OCI-LY1 (cell line): Measurements from ENCODE around the gene CEACAM21.
A peak's percentile ranks its signal among the peaks of the same experiment; 100 is the strongest.

ENCODE experiments used
- H2AFZ ChIP-seq: fragments of 200-600 bp; sonication (generic), shearing (Covaris generic); 2 replicates; pipeline ENCODE4 v1.6.0; 2014; ENCODE audit warnings: antibody characterized with exemption, mild to moderate bottlenecking, low read length
- H3F3A ChIP-seq: fragments of 200-600 bp; sonication (generic), shearing (Covaris generic); 2 replicates; pipeline ENCODE4 v1.6.0; 2014; ENCODE audit warnings: mild to moderate bottlenecking, antibody characterized with exemption, low read length, moderate library complexity; ENCODE audit not compliant: insufficient read depth
- H3K27ac ChIP-seq: fragments of 200-600 bp; sonication (generic); 2 replicates; pipeline ENCODE4 v1.5.1; 2014; ENCODE audit warnings: low read length, mixed run types, mild to moderate bottlenecking, low read depth; ENCODE audit not compliant: poor library complexity, severe bottlenecking
- H3K27me3 ChIP-seq: fragments of 200-600 bp; sonication (generic); 2 replicates; pipeline ENCODE4 v1.6.0; 2014; ENCODE audit warnings: antibody characterized with exemption, mild to moderate bottlenecking, low read length, moderate library complexity; ENCODE audit not compliant: insufficient read depth
- H3K36me3 ChIP-seq: fragments of 200-600 bp; sonication (generic); 2 replicates; pipeline ENCODE4 v1.6.1; 2014; ENCODE audit warnings: mild to moderate bottlenecking, antibody characterized with exemption, low read length, moderate library complexity, mixed read lengths; ENCODE audit not compliant: insufficient read depth
- H3K4me1 ChIP-seq: fragments of 200-600 bp; sonication (generic); 2 replicates; pipeline ENCODE4 v1.5.1; 2014; ENCODE audit warnings: mild to moderate bottlenecking, low read length, moderate library complexity; ENCODE audit not compliant: insufficient read depth, severe bottlenecking
- H3K4me2 ChIP-seq: fragments of 200-600 bp; sonication (generic), shearing (Covaris generic); 2 replicates; pipeline ENCODE4 v1.6.1; 2014; ENCODE audit warnings: low read length
- H3K4me3 ChIP-seq: fragments of 200-600 bp; sonication (generic); 2 replicates; pipeline ENCODE4 v1.5.1; 2014; ENCODE audit warnings: low read length, low read depth, mild to moderate bottlenecking, mixed read lengths; ENCODE audit not compliant: poor library complexity, severe bottlenecking
- H3K79me2 ChIP-seq: fragments of 200-600 bp; shearing (Covaris generic); 2 replicates; pipeline ENCODE4 v1.6.1; 2016; ENCODE audit warnings: mixed run types, low read length, mixed read lengths; ENCODE audit not compliant: insufficient read depth
- H3K9ac ChIP-seq: fragments of 200-600 bp; sonication (generic), shearing (Covaris generic); 2 replicates; pipeline ENCODE4 v1.6.1; 2014; ENCODE audit warnings: mild to moderate bottlenecking, low read length, mixed read lengths
- H3K9me2 ChIP-seq: fragments of 200-600 bp; sonication (generic), shearing (Covaris generic); 2 replicates; pipeline ENCODE4 v1.6.1; 2014; ENCODE audit warnings: low read depth, mild to moderate bottlenecking, low read length, mixed read lengths
- H3K9me3 ChIP-seq: fragments of 200-600 bp; shearing (Covaris generic); 2 replicates; pipeline ENCODE4 v1.6.1; 2014; ENCODE audit warnings: low read length, mixed read lengths
- H4K20me1 ChIP-seq: fragments of 200-600 bp; sonication (generic), shearing (Covaris generic); 2 replicates; pipeline ENCODE4 v1.6.0; 2016; ENCODE audit warnings: mild to moderate bottlenecking, low read length; ENCODE audit not compliant: insufficient read depth
- EZH2 ChIP-seq: fragments of 200-600 bp; sonication (generic), shearing (Covaris generic); IDR thresholded peaks from 2 replicates; pipeline ENCODE4 v1.8.0; 2017; ENCODE audit warnings: borderline replicate concordance, mixed run types, mild to moderate bottlenecking, antibody characterized with exemption, low read length, moderate library complexity, mixed read lengths
- TF ChIP-seq, protein P1 (sequence below): fragments of 200-600 bp; sonication (generic), shearing (Covaris generic); IDR thresholded peaks from 2 replicates; pipeline ENCODE4 v1.5.1; 2017; ENCODE audit warnings: mild to moderate bottlenecking, antibody characterized with exemption, low read length, moderate library complexity, mixed read lengths

The CEACAM21 gene

DNA sequence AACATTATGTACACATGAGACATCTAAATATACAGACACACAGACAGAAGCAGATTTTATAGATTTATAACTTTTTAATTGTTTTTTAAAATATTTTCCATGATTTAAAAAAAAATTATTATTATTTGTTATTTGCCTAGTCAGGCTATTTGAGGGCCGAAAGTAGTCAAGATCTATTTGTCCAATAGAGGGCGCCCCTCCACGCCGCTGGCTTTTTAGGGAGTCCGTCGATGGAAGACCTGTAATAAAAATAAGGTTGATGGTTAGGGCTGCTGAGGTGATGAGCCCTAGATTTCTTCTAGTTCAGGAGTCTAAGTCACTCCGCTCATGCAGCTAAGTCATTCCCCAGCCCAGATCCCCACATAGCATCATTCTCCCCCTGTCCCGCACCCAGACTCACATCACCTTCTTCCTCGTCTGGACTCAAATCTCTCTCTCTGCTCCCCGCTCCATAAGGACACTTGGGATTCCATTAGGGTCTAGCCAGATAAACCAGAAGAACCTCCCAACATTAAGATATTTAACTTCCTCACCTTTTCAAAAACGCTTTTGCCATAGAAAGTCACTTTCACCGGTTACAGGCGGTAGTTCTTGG is 33.9 kb upstream of the CEACAM21 start:
- Histone ChIP-seq H2AFZ (peak overlapping the region; percentile 51), H3K4me3 (peak overlapping the region; percentile 30), H3K9me2 (no peaks in the 10 kb centered on the region), H3K9me3 (no peaks in the 10 kb centered on the region), H3F3A (peaks cover 3% of the 10 kb centered on the region; the same call in 1 of the 2 replicates), H3K4me1 (peaks cover 40% of the 10 kb centered on the region), H3K36me3 (no peaks in the 10 kb centered on the region), H3K9ac (peak overlapping the region; percentile 30; the same call in 1 of the 2 replicates), H4K20me1 (no peaks in the 10 kb centered on the region), H3K4me2 (peak overlapping the region; percentile 53), H3K27ac (peak overlapping the region; percentile 31), H3K27me3 (peaks cover 9% of the 10 kb centered on the region; the same call in 1 of the 2 replicates), H3K79me2 (no peaks in the 10 kb centered on the region)
- no peak for TF ChIP-seq EZH2
- TF ChIP-seq, protein P1, sequence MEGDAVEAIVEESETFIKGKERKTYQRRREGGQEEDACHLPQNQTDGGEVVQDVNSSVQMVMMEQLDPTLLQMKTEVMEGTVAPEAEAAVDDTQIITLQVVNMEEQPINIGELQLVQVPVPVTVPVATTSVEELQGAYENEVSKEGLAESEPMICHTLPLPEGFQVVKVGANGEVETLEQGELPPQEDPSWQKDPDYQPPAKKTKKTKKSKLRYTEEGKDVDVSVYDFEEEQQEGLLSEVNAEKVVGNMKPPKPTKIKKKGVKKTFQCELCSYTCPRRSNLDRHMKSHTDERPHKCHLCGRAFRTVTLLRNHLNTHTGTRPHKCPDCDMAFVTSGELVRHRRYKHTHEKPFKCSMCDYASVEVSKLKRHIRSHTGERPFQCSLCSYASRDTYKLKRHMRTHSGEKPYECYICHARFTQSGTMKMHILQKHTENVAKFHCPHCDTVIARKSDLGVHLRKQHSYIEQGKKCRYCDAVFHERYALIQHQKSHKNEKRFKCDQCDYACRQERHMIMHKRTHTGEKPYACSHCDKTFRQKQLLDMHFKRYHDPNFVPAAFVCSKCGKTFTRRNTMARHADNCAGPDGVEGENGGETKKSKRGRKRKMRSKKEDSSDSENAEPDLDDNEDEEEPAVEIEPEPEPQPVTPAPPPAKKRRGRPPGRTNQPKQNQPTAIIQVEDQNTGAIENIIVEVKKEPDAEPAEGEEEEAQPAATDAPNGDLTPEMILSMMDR: peak; percentile 66

DNA sequence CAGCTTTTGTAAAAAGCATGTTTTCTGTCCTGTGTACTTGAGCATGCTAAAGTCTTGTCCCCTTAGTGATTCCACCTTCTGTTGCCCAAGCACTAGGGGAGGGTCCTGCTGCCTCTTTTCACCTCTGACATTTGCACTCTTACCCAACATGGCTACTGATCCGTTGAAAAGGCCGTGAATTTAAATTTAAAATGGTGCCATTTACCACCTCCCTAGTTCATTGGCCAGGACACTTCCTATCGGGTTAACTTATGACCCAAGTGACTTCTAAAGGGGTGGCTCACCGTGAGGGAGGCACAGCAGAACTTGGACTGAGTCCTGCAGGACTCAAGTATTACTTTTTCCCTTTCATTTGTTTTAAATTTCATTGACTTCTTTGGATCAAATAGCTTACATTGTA is 33.3 kb upstream of the CEACAM21 start:
- TF ChIP-seq EZH2: no peak
- TF ChIP-seq, protein P1: no peak
- Histone ChIP-seq H3K9me2 (no peaks in the 10 kb centered on the region), H3K27me3 (peaks cover 9% of the 10 kb centered on the region; the same call in 1 of the 2 replicates), H3K79me2 (no peaks in the 10 kb centered on the region), H4K20me1 (no peaks in the 10 kb centered on the region), H3K9me3 (no peaks in the 10 kb centered on the region), H3K4me3 (peak overlapping the region; percentile 30), H3K36me3 (no peaks in the 10 kb centered on the region), H3K9ac (peak overlapping the region; percentile 30; the same call in 1 of the 2 replicates), H3K27ac (peak overlapping the region; percentile 31), H3F3A (peaks cover 3% of the 10 kb centered on the region), H3K4me2 (peak overlapping the region; percentile 53), H2AFZ (peak overlapping the region; percentile 51), H3K4me1 (peaks cover 46% of the 10 kb centered on the region)

DNA sequence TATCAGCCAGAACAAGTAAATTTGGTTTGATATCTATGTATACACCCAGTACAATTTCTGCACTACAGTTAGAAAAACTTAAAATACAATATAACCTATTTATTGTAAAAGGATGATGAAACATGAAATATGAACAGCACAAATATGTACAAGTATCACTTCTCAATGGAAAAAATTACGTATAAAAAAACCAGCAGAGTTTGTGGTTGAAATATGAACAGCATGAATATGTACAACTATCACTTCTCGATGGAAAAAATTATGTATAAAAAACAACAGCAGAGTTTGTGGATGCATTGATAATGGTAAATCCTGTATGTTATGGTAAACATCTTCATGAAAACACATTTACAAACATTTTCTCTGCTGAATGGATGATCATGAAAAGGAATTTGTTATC is 32.4 kb upstream of the CEACAM21 start:
- no peaks in the 10 kb centered on the region for H3K79me2 ChIP-seq
- no peak overlapping the region for H3K27ac ChIP-seq
- no peak overlapping the region for H2AFZ ChIP-seq
- no peak overlapping the region for H3K4me3 ChIP-seq
- no peak overlapping the region for H3K4me2 ChIP-seq
- H3K4me1 ChIP-seq: peaks cover 55% of the 10 kb centered on the region
- TF ChIP-seq, protein P1: no peak
- no peak for TF ChIP-seq EZH2
- H3K36me3 ChIP-seq: no peaks in the 10 kb centered on the region
- H3K9me2 ChIP-seq: no peaks in the 10 kb centered on the region
- H4K20me1 ChIP-seq: no peaks in the 10 kb centered on the region
- no peaks in the 10 kb centered on the region for H3K9me3 ChIP-seq
- H3F3A ChIP-seq: peaks cover 3% of the 10 kb centered on the region
- no peak overlapping the region for H3K9ac ChIP-seq
- H3K27me3 ChIP-seq: peaks cover 3% of the 10 kb centered on the region; the same call in 1 of the 2 replicates
